ENCODE data around the gene TMEM9.

Gene TMEM9

DNA sequence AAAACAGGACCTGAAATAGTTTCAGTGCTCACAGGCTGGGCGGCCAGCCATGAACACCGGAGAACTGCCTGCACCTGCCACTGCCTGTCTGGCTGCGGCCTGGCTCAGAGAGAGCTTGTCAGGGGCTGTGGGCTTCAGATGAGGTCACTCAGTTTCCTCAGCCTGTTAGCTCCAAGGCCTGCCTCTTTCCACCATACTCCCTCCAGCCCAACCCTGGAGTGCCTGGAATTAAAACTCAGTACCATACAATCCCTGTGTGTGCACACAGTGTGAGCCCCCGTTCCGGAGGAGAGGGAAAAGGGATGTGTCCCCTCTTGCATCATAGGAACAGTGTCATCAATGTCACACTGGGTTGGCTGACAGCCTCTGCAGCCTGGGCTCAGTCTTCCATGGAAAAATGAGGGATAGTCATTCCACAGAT is 58.2 kb downstream of the TMEM9 start:
- Histone ChIP-seq H3K4me3 (ENCODE audit: low read length) (no peak overlapping the region), H3K9me3 (replicated peaks; ENCODE audit: low read length) (no peaks in the 10 kb centered on the region), H3K4me2 (ENCODE audit: low read length) (no peak overlapping the region), H3K4me1 (ENCODE audit: control insufficient read depth, insufficient read depth, low read length) (peaks cover 8% of the 10 kb centered on the region), H3K9ac (ENCODE audit: low read depth, low read length) (no peak overlapping the region), H3K27me3 (ENCODE audit: control insufficient read depth, insufficient read depth, low read length) (peaks cover 72% of the 10 kb centered on the region), H3K36me3 (ENCODE audit: insufficient read depth, low read length) (no peaks in the 10 kb centered on the region)

DNA sequence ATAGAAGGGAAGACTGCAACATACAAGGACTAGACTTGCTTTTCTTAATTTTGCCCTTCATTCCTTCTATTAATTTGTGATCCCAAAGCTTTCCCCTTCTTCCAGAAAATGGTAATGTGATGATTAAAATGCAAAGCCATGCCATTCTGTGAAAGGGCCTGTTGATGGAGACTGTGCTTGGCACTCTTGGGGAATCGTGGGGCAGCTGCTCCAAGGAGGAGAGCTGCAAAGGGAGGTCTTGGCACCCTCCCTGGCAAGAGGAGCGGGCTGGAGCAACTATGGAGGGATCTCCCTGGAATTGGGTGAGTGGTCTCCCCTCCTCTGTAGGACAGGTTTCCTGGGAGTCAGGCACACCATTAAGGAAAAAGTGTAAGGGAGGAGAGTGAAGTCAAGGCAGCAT is 58.7 kb downstream of the TMEM9 start:
- peaks cover 73% of the 10 kb centered on the region for H3K27me3 ChIP-seq (ENCODE audit: control insufficient read depth, insufficient read depth, low read length)

DNA sequence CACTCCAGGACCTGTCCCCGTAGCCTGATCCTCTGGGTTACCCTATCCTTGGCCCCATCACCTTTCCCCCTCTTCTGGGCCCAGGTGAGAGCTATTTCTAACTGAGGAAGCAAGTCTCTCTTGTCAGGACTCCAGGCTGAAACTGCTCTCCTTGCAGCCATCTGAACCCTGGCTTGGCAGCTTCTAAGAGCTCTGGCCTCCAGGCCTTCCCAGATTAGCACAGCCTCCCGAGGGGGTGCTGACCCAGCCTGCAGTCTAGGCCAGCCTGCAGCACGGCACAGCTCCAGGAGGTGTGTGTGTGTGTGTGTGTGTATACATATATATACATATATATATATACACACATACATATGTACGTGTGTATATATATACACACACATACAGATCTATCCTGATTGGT is 59.4 kb downstream of the TMEM9 start:
- H3K36me3 ChIP-seq (ENCODE audit: insufficient read depth, low read length) = no peaks in the 10 kb centered on the region
- no peak overlapping the region for H3K4me3 ChIP-seq (ENCODE audit: low read length)
- H3K9me3 ChIP-seq (replicated peaks; ENCODE audit: low read length) = no peaks in the 10 kb centered on the region
- H3K4me2 ChIP-seq (ENCODE audit: low read length) = no peak overlapping the region
- H3K4me1 ChIP-seq (ENCODE audit: control insufficient read depth, insufficient read depth, low read length) = peaks cover 8% of the 10 kb centered on the region
- H3K27me3 ChIP-seq (ENCODE audit: control insufficient read depth, insufficient read depth, low read length) = peaks cover 73% of the 10 kb centered on the region
- H3K9ac ChIP-seq (ENCODE audit: low read depth, low read length) = no peak overlapping the region

More for the DNA sequence above, 58.7 kb downstream of the TMEM9 start:
- Histone ChIP-seq H3K4me3 (ENCODE audit: low read length) (no peak overlapping the region), H3K9me3 (replicated peaks; ENCODE audit: low read length) (no peaks in the 10 kb centered on the region), H3K4me1 (ENCODE audit: control insufficient read depth, insufficient read depth, low read length) (peaks cover 8% of the 10 kb centered on the region), H3K4me2 (ENCODE audit: low read length) (no peak overlapping the region), H3K9ac (ENCODE audit: low read depth, low read length) (no peak overlapping the region), H3K36me3 (ENCODE audit: insufficient read depth, low read length) (no peaks in the 10 kb centered on the region)

DNA sequence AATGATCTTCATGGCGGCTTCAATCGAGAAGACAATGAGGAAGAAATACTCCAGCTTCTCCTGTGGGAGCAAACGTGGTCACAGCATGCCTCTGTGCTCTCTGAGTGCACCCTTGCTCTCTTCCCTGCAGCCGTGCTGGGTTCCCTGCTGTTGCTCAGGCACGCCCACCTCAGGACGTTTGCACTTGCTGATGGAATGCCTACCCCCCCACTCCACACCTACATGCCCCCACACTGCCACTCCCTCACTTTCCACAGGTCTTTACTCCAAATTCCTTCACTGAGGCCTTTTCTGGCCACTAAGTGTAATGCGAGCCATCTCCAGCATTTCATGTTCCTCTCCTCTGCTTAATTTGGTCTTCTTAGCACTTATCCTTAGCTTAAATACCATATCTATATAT is 60.3 kb downstream of the TMEM9 start:
- H3K4me3 ChIP-seq (ENCODE audit: low read length) = no peak overlapping the region
- no peaks in the 10 kb centered on the region for H3K36me3 ChIP-seq (ENCODE audit: insufficient read depth, low read length)
- peaks cover 73% of the 10 kb centered on the region for H3K27me3 ChIP-seq (ENCODE audit: control insufficient read depth, insufficient read depth, low read length)
- H3K9ac ChIP-seq (ENCODE audit: low read depth, low read length) = no peak overlapping the region
- H3K9me3 ChIP-seq (replicated peaks; ENCODE audit: low read length) = no peaks in the 10 kb centered on the region
- H3K4me1 ChIP-seq (ENCODE audit: control insufficient read depth, insufficient read depth, low read length) = peaks cover 8% of the 10 kb centered on the region
- no peak overlapping the region for H3K4me2 ChIP-seq (ENCODE audit: low read length)

DNA sequence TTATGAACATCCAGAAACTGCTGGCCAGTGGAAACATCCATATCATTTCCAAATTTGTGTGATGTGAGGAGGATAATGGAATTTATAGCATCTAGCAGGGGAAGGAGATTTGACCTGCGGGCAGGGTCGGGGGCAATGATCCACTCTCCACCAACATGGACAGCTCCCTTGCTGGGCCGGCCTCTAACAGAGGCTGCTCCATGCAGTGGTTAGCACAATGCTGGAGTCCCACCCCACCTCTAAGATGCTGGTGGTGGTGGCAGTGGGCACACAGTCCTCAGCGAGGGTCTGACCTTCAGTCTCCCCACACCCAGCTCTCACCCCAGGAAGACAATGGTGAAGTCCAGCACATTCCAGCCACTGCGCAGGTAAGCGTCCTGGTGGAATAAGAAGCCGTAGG is 60.7 kb downstream of the TMEM9 start:
- no peak overlapping the region for H3K9ac ChIP-seq (ENCODE audit: low read depth, low read length)
- no peaks in the 10 kb centered on the region for H3K36me3 ChIP-seq (ENCODE audit: insufficient read depth, low read length)
- H3K9me3 ChIP-seq (replicated peaks; ENCODE audit: low read length) = no peaks in the 10 kb centered on the region
- H3K4me1 ChIP-seq (ENCODE audit: control insufficient read depth, insufficient read depth, low read length) = peaks cover 8% of the 10 kb centered on the region
- H3K27me3 ChIP-seq (ENCODE audit: control insufficient read depth, insufficient read depth, low read length) = peaks cover 75% of the 10 kb centered on the region
- H3K4me2 ChIP-seq (ENCODE audit: low read length) = no peak overlapping the region
- H3K4me3 ChIP-seq (ENCODE audit: low read length) = no peak overlapping the region

DNA sequence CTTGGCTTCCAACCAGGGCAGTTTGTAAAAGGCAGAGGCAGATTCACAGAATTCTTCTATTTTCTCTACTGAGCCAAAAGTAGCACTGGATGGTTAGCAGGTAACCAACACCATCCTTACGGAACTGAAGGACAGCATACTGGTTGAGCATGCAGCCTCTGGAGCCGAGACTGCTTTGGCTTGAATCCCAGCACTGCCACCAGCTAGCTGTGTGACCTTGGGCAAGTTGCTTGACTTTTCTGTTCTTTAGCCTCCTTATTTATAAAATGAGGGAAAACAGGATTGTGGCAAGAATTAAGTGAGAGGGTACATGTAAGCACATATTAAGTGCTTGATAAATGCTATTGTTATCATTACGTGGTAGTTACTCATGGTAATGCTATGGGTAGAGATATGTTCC is 61.5 kb downstream of the TMEM9 start:
- Histone ChIP-seq H3K4me2 (ENCODE audit: low read length) (no peak overlapping the region), H3K4me1 (ENCODE audit: control insufficient read depth, insufficient read depth, low read length) (peaks cover 8% of the 10 kb centered on the region), H3K4me3 (ENCODE audit: low read length) (no peak overlapping the region), H3K27me3 (ENCODE audit: control insufficient read depth, insufficient read depth, low read length) (peaks cover 73% of the 10 kb centered on the region), H3K36me3 (ENCODE audit: insufficient read depth, low read length) (no peaks in the 10 kb centered on the region), H3K9ac (ENCODE audit: low read depth, low read length) (no peak overlapping the region), H3K9me3 (replicated peaks; ENCODE audit: low read length) (no peaks in the 10 kb centered on the region)

DNA sequence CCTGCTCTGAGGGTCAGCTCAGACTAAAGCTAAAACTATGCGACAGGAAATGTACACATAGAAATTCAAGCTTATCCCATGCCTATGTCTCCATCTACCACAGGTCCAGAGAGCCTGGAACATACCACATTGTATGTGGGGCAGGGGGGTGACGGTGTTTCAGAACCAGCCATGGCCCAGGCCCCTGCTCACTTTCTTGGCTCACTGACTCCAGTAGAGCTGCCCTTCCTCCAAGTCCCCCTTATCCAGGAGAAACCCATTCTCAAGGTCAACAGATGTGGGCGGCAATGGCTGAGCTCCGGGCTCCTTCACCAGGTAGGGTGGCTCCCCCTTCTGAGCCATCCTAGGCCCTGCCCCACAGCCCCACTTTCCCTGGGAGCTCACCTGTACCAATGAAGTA is 63.0 kb downstream of the TMEM9 start:
- no peaks in the 10 kb centered on the region for H3K36me3 ChIP-seq (ENCODE audit: insufficient read depth, low read length)
- no peaks in the 10 kb centered on the region for H3K9me3 ChIP-seq (replicated peaks; ENCODE audit: low read length)
- no peak overlapping the region for H3K9ac ChIP-seq (ENCODE audit: low read depth, low read length)
- no peak overlapping the region for H3K4me3 ChIP-seq (ENCODE audit: low read length)
- peaks cover 66% of the 10 kb centered on the region for H3K27me3 ChIP-seq (ENCODE audit: control insufficient read depth, insufficient read depth, low read length)
- peaks cover 8% of the 10 kb centered on the region for H3K4me1 ChIP-seq (ENCODE audit: control insufficient read depth, insufficient read depth, low read length)
- no peak overlapping the region for H3K4me2 ChIP-seq (ENCODE audit: low read length)

DNA sequence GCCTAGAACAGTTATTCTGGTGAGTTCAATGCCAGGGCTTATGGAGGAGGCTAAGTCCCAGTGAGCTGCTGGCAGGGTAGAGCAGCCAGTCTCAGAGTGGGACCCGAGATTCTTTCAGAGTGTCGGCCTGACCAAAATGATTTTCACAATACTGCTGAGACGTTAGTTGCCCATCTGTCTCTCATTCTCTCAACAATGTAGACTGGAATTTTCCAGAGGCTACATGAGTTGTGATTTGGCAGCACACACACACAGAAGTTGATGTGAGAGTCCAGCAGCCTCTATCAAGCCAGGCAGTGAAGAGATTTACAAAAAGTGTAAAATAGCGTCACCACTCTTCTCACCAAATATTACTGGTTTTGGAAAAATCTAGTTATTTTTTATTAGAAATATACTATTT is 63.7 kb downstream of the TMEM9 start:
- Histone ChIP-seq H3K4me3 (ENCODE audit: low read length) (no peak overlapping the region), H3K27me3 (ENCODE audit: control insufficient read depth, insufficient read depth, low read length) (peaks cover 65% of the 10 kb centered on the region), H3K36me3 (ENCODE audit: insufficient read depth, low read length) (no peaks in the 10 kb centered on the region), H3K9ac (ENCODE audit: low read depth, low read length) (no peak overlapping the region), H3K9me3 (replicated peaks; ENCODE audit: low read length) (no peaks in the 10 kb centered on the region), H3K4me2 (ENCODE audit: low read length) (no peak overlapping the region), H3K4me1 (ENCODE audit: control insufficient read depth, insufficient read depth, low read length) (peaks cover under 1% of the 10 kb centered on the region)

DNA sequence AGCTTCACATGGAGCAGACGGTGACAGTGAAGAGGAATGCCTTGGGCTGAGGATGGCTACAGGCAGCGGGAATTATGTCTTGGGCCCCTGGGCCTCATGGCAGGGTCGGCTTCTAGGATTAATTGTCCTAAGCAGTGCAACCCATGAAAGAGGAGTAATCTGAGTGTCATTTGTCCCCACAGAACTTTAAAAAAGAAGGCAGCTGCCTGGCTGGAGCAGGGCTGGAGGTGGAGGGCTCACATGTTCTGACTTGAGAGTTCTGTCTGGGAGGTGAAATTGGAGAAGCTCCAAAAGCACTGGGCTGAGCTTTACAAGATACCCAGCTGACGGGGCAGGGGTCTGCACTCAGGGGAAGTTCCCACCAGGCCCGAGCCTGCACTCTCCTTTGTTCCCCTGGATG is 64.7 kb downstream of the TMEM9 start:
- Histone ChIP-seq H3K9me3 (replicated peaks; ENCODE audit: low read length) (no peaks in the 10 kb centered on the region), H3K4me1 (ENCODE audit: control insufficient read depth, insufficient read depth, low read length) (no peaks in the 10 kb centered on the region), H3K4me2 (ENCODE audit: low read length) (no peak overlapping the region), H3K36me3 (ENCODE audit: insufficient read depth, low read length) (no peaks in the 10 kb centered on the region), H3K4me3 (ENCODE audit: low read length) (no peak overlapping the region), H3K9ac (ENCODE audit: low read depth, low read length) (no peak overlapping the region), H3K27me3 (ENCODE audit: control insufficient read depth, insufficient read depth, low read length) (peaks cover 71% of the 10 kb centered on the region)

DNA sequence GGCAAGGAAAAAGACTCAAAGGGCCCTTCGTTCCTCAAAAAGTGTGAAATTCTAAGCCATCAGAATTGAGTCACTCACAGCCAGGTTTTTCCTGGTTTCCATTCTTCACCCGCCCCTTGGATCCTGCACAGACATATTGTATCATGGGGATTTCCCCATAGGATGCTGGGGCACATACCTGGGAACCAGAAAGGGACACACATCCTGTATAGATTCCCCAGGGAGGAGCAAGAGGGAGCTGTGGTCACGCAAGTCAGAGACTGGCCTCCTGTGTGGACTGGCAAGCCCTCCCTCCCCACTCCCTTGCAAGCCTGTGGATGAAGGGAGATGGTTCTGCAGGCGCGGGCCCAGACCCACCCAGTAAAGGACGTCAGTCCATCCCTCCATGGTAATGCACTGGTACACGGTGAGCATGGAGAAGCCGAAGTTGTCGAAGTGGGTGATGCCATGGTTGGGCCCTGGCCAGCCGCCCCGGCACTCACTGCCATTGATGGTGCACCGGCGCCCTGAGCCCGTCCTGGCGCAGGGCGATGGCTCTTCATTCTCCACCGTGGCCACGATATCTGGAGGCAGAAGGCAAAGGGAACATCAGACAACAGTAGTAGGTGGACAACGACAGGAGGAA is 65.3 kb downstream of the TMEM9 start:
- no peaks in the 10 kb centered on the region for H3K9me3 ChIP-seq (replicated peaks; ENCODE audit: low read length)

DNA sequence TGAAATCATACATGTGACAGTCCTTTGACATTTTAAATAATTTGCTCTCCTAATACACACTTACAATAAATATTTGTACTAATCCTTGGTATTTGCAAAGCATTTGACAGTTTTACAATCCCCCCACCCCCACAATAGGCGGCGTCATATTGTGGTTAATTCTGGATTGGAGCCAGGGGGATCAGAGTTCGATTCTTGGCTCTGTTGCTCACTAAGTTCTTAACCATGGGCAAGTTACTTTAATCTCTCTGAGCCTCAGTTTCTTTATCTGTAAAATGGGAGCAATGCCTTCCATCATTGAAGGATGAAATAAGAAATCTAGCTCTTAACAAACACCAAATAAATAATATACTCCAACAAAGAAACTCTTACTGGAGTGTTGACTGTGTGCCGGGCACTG is 65.9 kb downstream of the TMEM9 start:
- Histone ChIP-seq H3K4me2 (ENCODE audit: low read length) (no peak overlapping the region), H3K27me3 (ENCODE audit: control insufficient read depth, insufficient read depth, low read length) (peaks cover 77% of the 10 kb centered on the region)

More for the DNA sequence above, 65.3 kb downstream of the TMEM9 start:
- H3K4me1 ChIP-seq (ENCODE audit: control insufficient read depth, insufficient read depth, low read length) = no peaks in the 10 kb centered on the region
- H3K36me3 ChIP-seq (ENCODE audit: insufficient read depth, low read length) = no peaks in the 10 kb centered on the region
- peaks cover 76% of the 10 kb centered on the region for H3K27me3 ChIP-seq (ENCODE audit: control insufficient read depth, insufficient read depth, low read length)
- H3K4me2 ChIP-seq (ENCODE audit: low read length) = no peak overlapping the region
- H3K9ac ChIP-seq (ENCODE audit: low read depth, low read length) = no peak overlapping the region
- no peak overlapping the region for H3K4me3 ChIP-seq (ENCODE audit: low read length)

DNA sequence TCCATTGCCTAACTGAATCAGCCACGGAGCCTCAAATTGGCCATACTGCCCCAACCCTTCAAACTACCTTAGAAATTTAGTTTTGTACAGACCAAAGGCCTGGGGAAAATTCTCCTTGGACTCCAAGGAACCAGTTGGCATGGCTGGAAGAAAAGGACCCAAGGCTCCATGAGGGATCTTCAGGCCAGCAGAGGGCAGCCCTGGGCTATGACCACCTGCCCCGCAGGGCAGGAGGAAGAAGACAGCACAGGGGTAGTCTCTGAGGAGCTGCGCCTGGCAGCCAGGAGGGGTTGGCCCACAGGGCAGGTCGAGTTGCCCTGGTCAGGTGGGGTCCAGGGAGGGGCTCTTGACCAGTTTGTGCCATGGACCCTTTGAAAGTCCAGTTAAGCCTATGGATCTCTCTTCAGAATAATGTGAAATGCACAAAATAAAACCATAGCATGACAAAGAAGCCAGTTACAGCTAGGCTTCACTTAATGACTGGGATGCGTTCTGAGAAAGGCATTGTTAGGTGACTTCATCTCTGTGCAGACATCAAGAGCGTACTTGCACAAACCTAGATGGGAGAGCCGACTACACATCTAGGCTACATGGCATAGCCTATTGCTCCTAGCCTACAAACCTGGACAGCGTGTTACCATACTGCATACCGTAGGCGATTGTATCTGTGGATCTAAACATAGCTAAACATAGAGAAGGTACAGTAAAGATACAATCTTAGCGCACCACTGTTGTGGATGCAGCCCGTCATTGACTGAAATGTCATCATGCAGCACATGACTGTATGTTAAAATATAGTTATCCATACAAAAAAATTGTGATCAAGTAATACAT is 68.2 kb downstream of the TMEM9 start:
- Histone ChIP-seq H3K4me1 (ENCODE audit: control insufficient read depth, insufficient read depth, low read length) (no peaks in the 10 kb centered on the region), H3K4me3 (ENCODE audit: low read length) (no peak overlapping the region), H3K36me3 (ENCODE audit: insufficient read depth, low read length) (no peaks in the 10 kb centered on the region), H3K4me2 (ENCODE audit: low read length) (no peak overlapping the region), H3K9me3 (replicated peaks; ENCODE audit: low read length) (no peaks in the 10 kb centered on the region), H3K27me3 (ENCODE audit: control insufficient read depth, insufficient read depth, low read length) (peaks cover 69% of the 10 kb centered on the region), H3K9ac (ENCODE audit: low read depth, low read length) (no peak overlapping the region)

More for the DNA sequence above, 65.9 kb downstream of the TMEM9 start:
- no peaks in the 10 kb centered on the region for H3K4me1 ChIP-seq (ENCODE audit: control insufficient read depth, insufficient read depth, low read length)
- no peaks in the 10 kb centered on the region for H3K36me3 ChIP-seq (ENCODE audit: insufficient read depth, low read length)
- no peak overlapping the region for H3K9ac ChIP-seq (ENCODE audit: low read depth, low read length)
- H3K4me3 ChIP-seq (ENCODE audit: low read length) = no peak overlapping the region
- H3K9me3 ChIP-seq (replicated peaks; ENCODE audit: low read length) = no peaks in the 10 kb centered on the region
